Measurements from ENCODE around the gene JAG2.

The JAG2 gene

GRCh38 chr14:105168496-105168978, at the start of gene JAG2:
JAG2 (minus strand) TSS chr14:105168776; CDS start chr14:105168420, 356 bp downstream.
- peak; percentile 28 for DNase-seq (ENCODE audit: low read depth)

- DNase-seq (ENCODE audit: low read depth), result no peak
These were observed 49.2 kb upstream of the JAG2 start for GRCh38 chr14:105217774-105218173.

GRCh38 chr14:105216490-105217247, 48.1 kb upstream of the JAG2 start:
- DNase-seq (ENCODE audit: low read depth), result no peak

- DNase-seq (ENCODE audit: low read depth), result no peak
These were observed 47.0 kb upstream of the JAG2 start for GRCh38 chr14:105215602-105216001.

GRCh38 chr14:105214324-105214915, 45.8 kb upstream of the JAG2 start:
- DNase-seq (ENCODE audit: low read depth), result no peak

- DNase-seq (ENCODE audit: low read depth), result no peak
These were observed 44.8 kb upstream of the JAG2 start for GRCh38 chr14:105213361-105213760.

GRCh38 chr14:105212541-105213300, 44.1 kb upstream of the JAG2 start:
- DNase-seq (ENCODE audit: low read depth), result no peak

- DNase-seq (ENCODE audit: low read depth), result no peak
These were observed 43.1 kb upstream of the JAG2 start for GRCh38 chr14:105211758-105212089.

GRCh38 chr14:105211086-105211757, 42.6 kb upstream of the JAG2 start:
- DNase-seq (ENCODE audit: low read depth), result no peak

GRCh38 chr14:105210266-105211025, 41.9 kb upstream of the JAG2 start:
- no peak for DNase-seq (ENCODE audit: low read depth)

- no peak for DNase-seq (ENCODE audit: low read depth)
These were observed 41.1 kb upstream of the JAG2 start for GRCh38 chr14:105209646-105210045.

GRCh38 chr14:105209091-105209490, 40.5 kb upstream of the JAG2 start:
- no peak for DNase-seq (ENCODE audit: low read depth)

- DNase-seq (ENCODE audit: low read depth), result no peak
These were observed 40.1 kb upstream of the JAG2 start for GRCh38 chr14:105208738-105209075.

- no peak for DNase-seq (ENCODE audit: low read depth)
These were observed 39.6 kb upstream of the JAG2 start for GRCh38 chr14:105207996-105208737.

GRCh38 chr14:105207460-105207901, 38.9 kb upstream of the JAG2 start:
- no peak for DNase-seq (ENCODE audit: low read depth)

- DNase-seq (ENCODE audit: low read depth), result no peak
These were observed 38.3 kb upstream of the JAG2 start for GRCh38 chr14:105206873-105207272.

- no peak for DNase-seq (ENCODE audit: low read depth)
These were observed 37.2 kb upstream of the JAG2 start for GRCh38 chr14:105205673-105206208.

GRCh38 chr14:105204931-105205672, 36.5 kb upstream of the JAG2 start:
- DNase-seq (ENCODE audit: low read depth), result no peak

GRCh38 chr14:105204206-105204930, 35.8 kb upstream of the JAG2 start:
- DNase-seq (ENCODE audit: low read depth), result no peak
